Measurements from ENCODE around the gene PKM.

The PKM gene

DNA sequence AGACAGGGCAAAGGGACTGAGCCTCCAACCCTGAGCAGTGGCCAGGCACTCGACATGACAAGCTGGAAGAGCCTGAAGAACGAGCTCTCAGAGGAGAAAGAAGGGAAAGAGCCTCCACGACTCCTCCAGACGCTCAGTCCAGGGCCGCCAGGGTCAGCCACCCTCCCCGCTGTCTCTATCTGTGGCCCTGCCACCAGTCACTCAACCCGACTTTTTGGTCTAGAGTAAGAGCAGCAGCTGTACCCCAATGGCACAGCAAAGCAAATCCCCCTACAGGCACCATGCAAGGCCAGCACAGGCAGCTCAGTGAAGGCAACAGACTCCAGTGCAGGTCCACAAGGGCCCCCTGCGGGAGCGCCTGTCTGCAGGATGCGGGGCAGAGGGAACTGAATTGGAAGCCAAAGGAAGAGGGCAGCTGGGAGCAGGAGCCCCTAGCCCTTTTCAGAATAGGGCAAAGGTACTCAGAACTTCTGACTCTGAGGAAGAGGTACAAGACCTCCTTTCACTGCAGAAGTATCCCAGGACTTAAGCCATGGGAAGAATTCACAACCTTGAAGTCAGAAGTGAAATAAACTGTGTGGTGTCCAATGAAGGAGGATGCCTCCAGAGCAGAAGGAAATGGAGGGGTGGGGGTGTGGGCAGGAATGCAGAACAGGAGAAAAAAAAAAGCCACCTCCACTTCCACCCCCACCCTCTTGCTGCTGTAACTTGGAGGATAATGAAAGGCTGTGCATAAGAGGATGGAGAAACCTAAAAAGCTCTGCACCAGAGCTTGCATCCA is 24.9 kb downstream of the PKM start:
- no peak for TF ChIP-seq JUND (IDR thresholded peaks at IDR 0.05; ENCODE audit: low read depth)
- peak in 1 of 2 experiments; percentile 49 for DNase-seq (ENCODE audit: low read depth in 1 of 2, low spot score in 1 of 2)
- in situ Hi-C loops (cut with HindIII; ENCODE audit: low pct_unique_long_range_greater_than_20kb, low sequenced_read_pairs), result no loop called here

DNA sequence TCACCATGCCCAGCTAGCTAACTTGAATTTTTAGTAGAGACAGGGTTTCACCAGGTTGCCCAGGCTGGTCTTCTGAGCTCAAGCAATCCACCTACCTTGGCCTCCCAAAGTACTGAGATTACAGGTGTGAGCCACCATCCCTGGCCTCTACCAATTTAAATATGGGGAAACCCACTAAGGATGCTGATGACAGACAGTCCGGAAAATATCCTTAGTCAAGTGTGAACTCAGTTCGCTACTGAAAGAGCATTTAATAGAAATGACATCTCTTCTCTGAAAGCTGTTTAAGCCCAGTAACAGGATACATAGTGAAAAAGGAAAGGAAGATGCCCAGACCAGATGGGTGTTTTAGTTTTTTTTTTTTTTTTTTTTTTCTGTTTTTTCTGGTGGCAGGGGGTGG is 25.7 kb downstream of the PKM start:
- no peak for TF ChIP-seq JUND (IDR thresholded peaks at IDR 0.05; ENCODE audit: low read depth)
- no peak for DNase-seq (ENCODE audit: low read depth in 1 of 2, low spot score in 1 of 2)
- in situ Hi-C loops (cut with HindIII; ENCODE audit: low pct_unique_long_range_greater_than_20kb, low sequenced_read_pairs), result no loop called here

DNA sequence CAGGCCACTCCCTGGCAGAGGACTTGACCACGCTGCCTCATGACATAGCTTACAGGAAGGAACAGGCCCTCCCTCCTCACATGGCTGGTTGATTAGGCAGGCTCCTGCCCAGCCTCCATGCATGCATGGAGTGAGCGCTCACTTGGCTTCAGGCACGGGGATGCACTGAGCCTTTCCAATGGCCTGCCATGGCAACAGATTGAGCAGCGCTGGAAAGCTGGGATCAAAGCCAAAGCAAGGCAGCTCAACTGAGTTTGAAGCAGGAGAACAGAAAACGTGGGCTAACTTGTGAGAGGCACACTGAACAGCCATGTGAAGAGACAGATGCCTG is 27.5 kb downstream of the PKM start:
- in situ Hi-C loops (cut with HindIII; ENCODE audit: low pct_unique_long_range_greater_than_20kb, low sequenced_read_pairs), result no loop called here
- TF ChIP-seq JUND (IDR thresholded peaks at IDR 0.05; ENCODE audit: low read depth), result no peak
- DNase-seq (ENCODE audit: low read depth in 1 of 2, low spot score in 1 of 2), result no peak

DNA sequence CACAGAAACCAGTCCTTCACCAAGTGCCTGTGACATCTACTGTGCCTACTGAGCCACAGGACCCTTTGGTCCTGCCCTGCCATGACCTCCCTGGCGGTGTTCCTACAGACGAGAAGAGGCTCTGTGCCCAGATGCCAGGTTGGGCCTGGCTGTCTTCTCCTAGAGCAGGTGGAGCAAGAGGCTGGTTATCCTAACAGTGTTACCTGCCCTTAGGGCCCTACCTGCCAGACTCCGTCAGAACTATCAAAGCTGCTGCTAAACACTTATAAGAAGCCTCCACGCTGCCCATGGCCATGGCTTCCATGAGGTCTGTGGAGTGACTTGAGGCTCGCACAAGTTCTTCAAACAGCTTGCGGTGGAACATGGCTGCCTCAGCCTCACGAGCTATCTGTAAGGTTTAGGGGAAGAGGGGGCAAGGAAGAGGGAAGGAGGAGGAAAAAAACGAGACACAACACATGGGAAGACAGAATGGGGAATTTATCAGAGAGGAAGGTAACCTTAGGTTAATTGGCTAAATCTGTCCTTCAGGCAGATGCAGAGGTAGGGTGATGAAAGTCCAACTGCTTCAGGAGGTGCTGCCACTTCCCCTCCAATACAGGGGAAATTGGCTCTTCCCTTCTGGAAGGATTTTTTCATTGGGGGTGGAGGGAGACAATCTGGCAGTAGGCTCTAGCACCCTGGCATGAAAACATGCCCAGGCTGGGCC is 28.0 kb downstream of the PKM start:
- DNase-seq (ENCODE audit: low read depth in 1 of 2, low spot score in 1 of 2), result no peak
- in situ Hi-C loops (cut with HindIII; ENCODE audit: low pct_unique_long_range_greater_than_20kb, low sequenced_read_pairs), result no loop called here
- TF ChIP-seq JUND (IDR thresholded peaks at IDR 0.05; ENCODE audit: low read depth), result no peak

DNA sequence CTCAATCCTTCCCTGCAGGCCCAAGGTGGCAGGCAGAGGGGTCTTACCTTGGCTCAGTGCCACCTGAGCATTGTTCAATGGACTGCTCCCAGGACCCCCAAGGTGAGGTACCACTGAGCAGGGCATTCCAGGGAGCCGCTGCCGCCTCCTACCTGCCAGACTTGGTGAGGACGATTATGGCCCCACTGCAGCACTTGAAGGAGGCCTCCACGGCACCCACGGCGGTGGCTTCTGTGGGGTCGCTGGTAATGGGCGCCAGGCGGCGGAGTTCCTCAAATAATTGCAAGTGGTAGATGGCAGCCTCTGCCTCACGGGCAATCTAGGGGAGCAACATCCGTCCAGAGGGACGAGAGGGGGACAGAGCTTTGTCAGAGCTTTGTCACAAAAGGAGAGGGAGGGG is 28.7 kb downstream of the PKM start:
- in situ Hi-C loops (cut with HindIII; ENCODE audit: low pct_unique_long_range_greater_than_20kb, low sequenced_read_pairs), result no loop called here
- DNase-seq (ENCODE audit: low read depth in 1 of 2, low spot score in 1 of 2), result no peak
- no peak for TF ChIP-seq JUND (IDR thresholded peaks at IDR 0.05; ENCODE audit: low read depth)

DNA sequence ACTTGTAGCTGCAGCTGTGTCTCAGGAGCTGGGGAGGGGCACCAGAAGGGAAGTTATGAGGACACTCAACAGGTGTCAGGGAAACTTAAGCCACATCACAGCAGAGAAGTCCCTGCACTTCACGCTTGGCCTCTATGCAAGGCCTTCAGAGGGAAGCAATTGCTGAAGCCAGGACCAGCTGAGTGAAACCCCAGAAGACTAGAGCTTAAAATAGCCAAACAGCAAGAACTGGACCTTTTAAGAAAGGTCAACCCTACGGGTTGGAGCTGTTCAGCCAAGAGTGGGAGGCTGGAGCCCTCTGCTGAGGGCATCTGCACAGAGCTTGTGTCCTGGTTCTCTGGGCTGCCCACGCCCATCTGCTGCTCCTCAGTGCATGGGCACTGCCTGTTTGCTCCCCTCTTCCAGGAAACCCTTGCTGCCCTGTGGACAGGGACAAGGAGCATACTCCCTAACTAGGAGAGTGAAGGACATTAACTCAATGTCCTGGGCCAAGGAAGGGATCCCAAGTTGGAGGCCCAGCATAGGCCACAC is 29.5 kb downstream of the PKM start:
- in situ Hi-C loops (cut with HindIII; ENCODE audit: low pct_unique_long_range_greater_than_20kb, low sequenced_read_pairs), result no loop called here
- no peak for DNase-seq (ENCODE audit: low read depth in 1 of 2, low spot score in 1 of 2)

DNA sequence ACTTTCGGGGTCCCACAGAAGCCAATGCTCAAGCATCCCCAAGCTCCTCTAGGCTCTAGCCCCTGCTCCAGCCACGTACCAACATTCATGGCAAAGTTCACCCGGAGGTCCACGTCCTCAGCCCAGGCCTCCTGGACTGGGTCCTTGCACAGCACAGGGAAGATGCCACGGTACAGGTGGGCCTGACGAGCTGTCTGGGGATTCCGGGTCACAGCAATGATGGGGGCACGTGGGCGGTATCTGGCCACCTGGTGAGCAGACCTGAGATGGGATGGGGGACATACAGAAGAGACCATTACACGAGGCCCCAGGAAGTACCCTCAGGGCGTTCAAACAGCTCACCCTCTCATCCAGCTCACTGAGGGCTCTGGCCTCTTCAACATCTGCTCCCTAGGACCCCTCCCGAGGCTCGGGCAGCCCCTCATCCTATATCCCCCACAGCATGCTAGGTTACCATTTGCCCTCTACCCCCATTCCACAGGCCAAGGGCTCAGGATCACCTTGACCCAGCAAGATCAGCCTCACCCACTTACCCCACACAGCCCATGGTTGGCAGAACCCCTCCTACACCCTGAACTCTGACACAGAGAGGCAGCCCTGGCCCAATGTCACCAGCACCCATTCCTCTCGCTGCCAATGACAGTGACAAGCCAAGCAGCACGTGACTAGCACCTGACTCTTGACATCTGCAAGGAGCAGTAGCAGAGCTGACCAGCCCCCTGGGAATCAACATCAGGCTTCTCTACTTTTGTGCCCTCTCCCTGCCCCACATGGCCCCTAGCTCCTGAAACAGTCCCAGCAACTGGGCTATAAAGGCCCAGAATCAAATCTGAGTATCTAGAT is 30.4 kb downstream of the PKM start:
- no peak for DNase-seq (ENCODE audit: low read depth in 1 of 2, low spot score in 1 of 2)
- TF ChIP-seq JUND (IDR thresholded peaks at IDR 0.05; ENCODE audit: low read depth), result no peak
- in situ Hi-C loops (cut with HindIII; ENCODE audit: low pct_unique_long_range_greater_than_20kb, low sequenced_read_pairs), result no loop called here

More for the DNA sequence above, 29.5 kb downstream of the PKM start:
- no peak for TF ChIP-seq JUND (IDR thresholded peaks at IDR 0.05; ENCODE audit: low read depth)

DNA sequence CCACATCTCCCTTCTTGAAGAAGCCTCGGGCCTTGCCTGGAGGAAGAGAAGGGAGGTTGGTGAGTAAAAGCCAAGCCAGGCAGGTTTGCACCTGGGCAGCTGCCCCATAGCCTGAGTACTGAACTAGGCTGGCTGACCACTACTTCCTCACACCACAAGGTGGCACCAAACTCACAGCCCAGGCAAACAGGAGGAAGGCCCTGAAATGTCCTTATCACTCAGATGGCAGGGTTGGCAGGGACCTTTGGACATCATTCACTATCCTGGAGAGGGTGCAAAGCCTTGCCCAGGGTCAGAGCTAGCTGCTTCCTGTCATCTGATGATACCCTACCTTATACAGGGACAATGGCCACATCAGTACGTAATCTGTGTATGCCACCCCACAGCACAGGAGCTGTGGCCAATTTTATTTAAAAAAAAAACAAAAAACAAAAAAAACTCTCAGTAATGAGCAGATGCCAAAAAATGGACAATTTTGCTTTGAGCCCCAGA is 31.2 kb downstream of the PKM start:
- peak; percentile 85 to 95 for DNase-seq (ENCODE audit: low read depth in 1 of 2, low spot score in 1 of 2)
- in situ Hi-C loops (cut with HindIII; ENCODE audit: low pct_unique_long_range_greater_than_20kb, low sequenced_read_pairs), result no loop called here
- no peak for TF ChIP-seq JUND (IDR thresholded peaks at IDR 0.05; ENCODE audit: low read depth)

DNA sequence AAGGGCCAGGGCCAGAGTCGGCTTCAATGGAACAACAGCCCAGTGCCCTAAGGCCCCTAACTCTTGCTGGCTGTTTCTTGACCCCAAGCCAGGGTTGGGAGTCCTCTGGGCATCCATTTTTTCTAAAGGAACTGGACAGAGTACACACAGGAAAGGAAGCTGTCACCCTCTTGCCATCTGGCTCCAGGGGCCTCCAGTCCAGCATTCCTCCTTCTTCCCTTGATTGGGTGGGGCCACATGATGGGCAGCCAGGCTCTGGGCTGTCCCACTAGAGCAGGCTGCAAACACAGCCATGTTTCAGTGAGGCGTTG is 31.8 kb downstream of the PKM start:
- in situ Hi-C loops (cut with HindIII; ENCODE audit: low pct_unique_long_range_greater_than_20kb, low sequenced_read_pairs), result no loop called here
- TF ChIP-seq JUND (IDR thresholded peaks at IDR 0.05; ENCODE audit: low read depth), result no peak
- DNase-seq (ENCODE audit: low read depth in 1 of 2, low spot score in 1 of 2), result no peak

DNA sequence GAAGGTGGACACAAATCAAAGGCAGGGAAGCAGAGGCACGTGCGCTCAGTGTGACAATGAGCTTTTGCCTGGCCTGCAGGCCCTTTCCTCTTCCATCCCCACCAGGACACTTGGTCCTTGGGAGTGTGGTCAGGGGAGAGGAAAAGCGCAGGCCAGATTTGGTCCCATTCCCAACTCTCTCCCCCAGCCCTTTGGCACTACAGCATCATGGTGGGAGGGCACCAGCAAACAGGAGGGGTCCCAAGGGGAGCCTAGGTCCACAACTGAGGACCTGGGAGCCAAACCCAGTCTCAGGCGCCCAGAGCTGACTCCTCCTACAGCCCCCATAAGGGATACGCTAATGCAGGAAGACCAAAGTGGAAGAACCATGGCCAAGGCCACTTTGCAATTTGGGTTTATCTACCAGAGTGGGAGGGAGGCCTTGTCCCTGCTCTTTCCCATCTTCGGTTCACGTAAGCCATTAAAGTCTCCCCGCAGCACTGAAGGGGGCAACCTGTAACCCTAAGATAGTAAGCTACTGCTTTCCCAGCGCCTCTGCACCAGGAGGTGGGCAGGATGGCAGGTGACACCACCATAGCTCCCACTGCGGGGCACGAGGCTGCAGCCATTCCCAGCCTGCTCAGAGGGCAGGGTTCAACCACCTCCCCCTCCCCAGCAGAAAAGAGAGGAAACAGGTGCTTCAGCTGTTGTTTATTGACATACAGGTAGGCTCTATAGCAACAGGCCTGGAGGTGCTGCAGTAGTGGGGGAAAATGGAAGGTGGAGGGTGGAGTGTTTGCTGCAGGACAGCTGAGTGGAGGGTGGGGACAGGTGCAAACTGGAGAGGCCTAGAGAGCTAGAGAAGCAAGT is 32.4 kb downstream of the PKM start:
- TF ChIP-seq JUND (IDR thresholded peaks at IDR 0.05; ENCODE audit: low read depth), result no peak
- in situ Hi-C loops (cut with HindIII; ENCODE audit: low pct_unique_long_range_greater_than_20kb, low sequenced_read_pairs), result no loop called here
- DNase-seq (ENCODE audit: low read depth in 1 of 2, low spot score in 1 of 2), result no peak

DNA sequence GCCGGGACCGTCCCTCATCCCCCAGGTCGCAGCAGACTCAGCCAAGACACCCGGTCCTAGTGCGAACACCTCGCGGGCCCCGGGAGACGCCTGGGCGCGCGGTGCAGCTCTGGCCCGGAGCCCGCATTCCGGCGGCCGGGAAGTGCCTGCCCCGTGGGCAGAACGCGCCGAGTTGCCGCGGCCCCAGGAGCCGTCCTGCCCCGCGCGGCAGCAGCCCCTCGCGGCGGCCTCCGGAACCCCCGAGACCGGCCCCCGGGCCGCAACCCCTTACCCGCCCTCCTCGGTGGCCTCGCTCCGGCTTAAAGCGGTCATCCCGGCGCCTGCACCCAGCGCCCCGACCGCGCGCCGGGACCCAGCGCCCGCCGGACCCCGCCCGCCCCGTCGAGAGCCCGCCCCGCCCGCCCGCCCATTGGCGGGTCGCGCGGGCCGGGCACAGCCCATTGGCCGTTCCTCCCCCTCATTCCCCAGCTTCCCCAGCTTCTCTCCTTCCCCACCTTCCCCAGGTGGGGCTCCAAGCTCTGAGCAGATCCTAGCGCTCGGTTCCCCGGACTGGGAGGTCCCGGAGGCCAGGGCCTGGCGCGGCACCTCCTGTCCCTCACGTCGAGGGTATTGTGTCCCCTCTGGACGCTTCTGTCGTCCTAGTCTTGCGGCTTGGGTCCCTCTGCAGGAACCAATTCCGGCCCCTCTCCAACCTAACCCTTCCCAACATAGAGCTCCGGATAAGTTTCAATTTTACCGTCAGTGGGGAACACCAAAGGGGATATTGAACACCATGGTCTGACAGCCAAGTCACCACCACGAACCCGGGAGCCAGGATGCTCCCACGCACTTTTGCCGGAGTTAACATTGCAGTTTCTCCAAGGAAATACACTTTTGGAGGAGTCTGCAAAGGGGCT is 33.3 kb downstream of the PKM start, which contains the start of gene GRAMD2A:
TSS of gene GRAMD2A (minus strand) at position 328 of the 896 bp plus-strand sequence.
- in situ Hi-C loops (cut with HindIII; ENCODE audit: low pct_unique_long_range_greater_than_20kb, low sequenced_read_pairs), result no loop called here
- no peak for TF ChIP-seq JUND (IDR thresholded peaks at IDR 0.05; ENCODE audit: low read depth)
- peak; percentile 64 to 69 for DNase-seq (ENCODE audit: low read depth in 1 of 2, low spot score in 1 of 2)

Data from T47D (cell line).